A673 (cell line): ENCODE data around the gene RNF182. TPM values are rescaled to one million over a fixed set of nuclear protein-coding genes. Genes with fewer than 3 reads are reported as not detected.

Experiments
- BruUV-seq: library from RNA; stranded (reverse); fragments of 400-500 nt; replicated peaks from 2 replicates; lab custom pipeline; 2021; lab: Mats Ljungman, UMichigan
- CTCF ChIA-PET: fragments of 300-600 bp; sonication (Branson Sonifier 250); formaldehyde crosslinking; loops from one replicate; lab custom pipeline; 2022; ENCODE audit warnings: antibody characterized with exemption; lab: Charles Lee
- POLR2A ChIA-PET: fragments of 300-600 bp; sonication (Branson Sonifier 250); formaldehyde crosslinking; loops from one replicate; lab custom pipeline; 2022; ENCODE audit warnings: antibody characterized with exemption; ENCODE audit not compliant: low non-redundant PET; lab: Charles Lee
- DNase-seq: peaks from one replicate; pipeline ENCODE4 v3.0.0-alpha.2; 2015; ENCODE audit warnings: low spot score
- H3K27ac ChIP-seq: fragments of 200-600 bp; sonication (generic); 2 replicates; pipeline ENCODE4 v1.5.1; 2016; ENCODE audit warnings: mixed run types, low read depth, mild to moderate bottlenecking, mixed read lengths, antibody characterized with exemption, low read length; ENCODE audit not compliant: poor library complexity, severe bottlenecking
- H3K27me3 ChIP-seq: fragments of 200-600 bp; sonication (generic); replicated peaks from 2 replicates; pipeline ENCODE4 v1.6.1; 2017; ENCODE audit warnings: mixed run types, low read depth, mild to moderate bottlenecking, mixed read lengths, antibody characterized with exemption, low read length; ENCODE audit not compliant: insufficient read depth, poor library complexity
- H3K36me3 ChIP-seq: fragments of 200-600 bp; sonication (generic); 2 replicates; pipeline ENCODE4 v1.6.1; 2016; ENCODE audit warnings: mixed run types, mild to moderate bottlenecking, mixed read lengths, antibody characterized with exemption, low read length; ENCODE audit not compliant: insufficient read depth, poor library complexity, severe bottlenecking
- H3K4me1 ChIP-seq: fragments of 200-600 bp; sonication (generic); 2 replicates; pipeline ENCODE4 v1.6.1; 2017; ENCODE audit warnings: mixed run types, mild to moderate bottlenecking, mixed read lengths, antibody characterized with exemption, low read length; ENCODE audit not compliant: insufficient read depth, poor library complexity, severe bottlenecking
- H3K4me3 ChIP-seq: fragments of 200-600 bp; sonication (generic); 2 replicates; pipeline ENCODE4 v1.5.1; 2016; ENCODE audit warnings: low read depth, mixed run types, mild to moderate bottlenecking, mixed read lengths, low read length; ENCODE audit not compliant: poor library complexity, severe bottlenecking
- H3K9me3 ChIP-seq: fragments of 200-600 bp; sonication (generic); 2 replicates; pipeline ENCODE4 v1.6.1; 2016; ENCODE audit warnings: mixed run types, low read depth, mild to moderate bottlenecking, mixed read lengths, antibody characterized with exemption, low read length; ENCODE audit not compliant: poor library complexity, severe bottlenecking
- EZH2 ChIP-seq: fragments of 200-600 bp; sonication (generic); IDR thresholded peaks from 2 replicates; pipeline ENCODE4 v1.6.1; 2017; ENCODE audit warnings: borderline replicate concordance, low read depth, mild to moderate bottlenecking, mixed read lengths, antibody characterized with exemption, low read length; ENCODE audit not compliant: poor library complexity, severe bottlenecking
- intact Hi-C: fragments of 100-400 bp; cut with micrococcal nuclease; formaldehyde crosslinking; loops from one replicate; pipeline ENCODE4 v1.10.0; 2022; ENCODE audit not compliant: unreplicated experiment
- total RNA-seq: library from RNA; stranded (reverse); gene quantifications from 2 replicates; pipeline ENCODE4 v1.2.3, GENCODE V29; 2021
- TF ChIP-seq, protein P1 (sequence below): fragments of 300-800, 200-600 bp; sonication (generic); conservative IDR thresholded peaks from 2 replicates; pipeline ENCODE4 v1.5.1; 2017; ENCODE audit warnings: low read depth, mild to moderate bottlenecking, antibody characterized with exemption, low read length, moderate library complexity, mixed read lengths

RNF182 gene
- total RNA-seq, 1 experiment from 2014 or later: 20.8 TPM

DNA sequence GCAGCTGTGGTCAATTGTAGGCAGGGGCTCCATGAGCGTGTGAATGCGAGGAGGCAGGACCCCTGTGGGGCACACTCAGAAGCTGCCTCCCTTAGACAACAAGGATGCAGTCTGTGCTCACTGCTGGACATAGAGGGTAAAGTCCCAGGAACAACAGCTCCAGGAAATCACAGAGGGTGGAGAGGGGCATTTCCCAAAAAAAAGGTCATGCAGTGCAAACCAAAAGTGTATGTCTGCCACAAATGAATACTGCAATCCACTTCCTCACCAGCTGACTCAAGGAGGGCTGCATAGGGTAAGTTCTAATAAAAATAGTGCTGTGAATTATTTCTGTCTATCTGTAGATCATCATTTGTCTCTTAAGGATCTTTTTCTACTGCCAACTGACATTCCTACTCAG, 95.8 kb downstream of the RNF182 start:
- Histone ChIP-seq H3K4me1 (no peaks in the 10 kb centered on the region), H3K9me3 (no peaks in the 10 kb centered on the region), H3K36me3 (no peaks in the 10 kb centered on the region), H3K4me3 (no peak overlapping the region), H3K27ac (no peak overlapping the region), H3K27me3 (no peaks in the 10 kb centered on the region)
- TF ChIP-seq, protein P1, sequence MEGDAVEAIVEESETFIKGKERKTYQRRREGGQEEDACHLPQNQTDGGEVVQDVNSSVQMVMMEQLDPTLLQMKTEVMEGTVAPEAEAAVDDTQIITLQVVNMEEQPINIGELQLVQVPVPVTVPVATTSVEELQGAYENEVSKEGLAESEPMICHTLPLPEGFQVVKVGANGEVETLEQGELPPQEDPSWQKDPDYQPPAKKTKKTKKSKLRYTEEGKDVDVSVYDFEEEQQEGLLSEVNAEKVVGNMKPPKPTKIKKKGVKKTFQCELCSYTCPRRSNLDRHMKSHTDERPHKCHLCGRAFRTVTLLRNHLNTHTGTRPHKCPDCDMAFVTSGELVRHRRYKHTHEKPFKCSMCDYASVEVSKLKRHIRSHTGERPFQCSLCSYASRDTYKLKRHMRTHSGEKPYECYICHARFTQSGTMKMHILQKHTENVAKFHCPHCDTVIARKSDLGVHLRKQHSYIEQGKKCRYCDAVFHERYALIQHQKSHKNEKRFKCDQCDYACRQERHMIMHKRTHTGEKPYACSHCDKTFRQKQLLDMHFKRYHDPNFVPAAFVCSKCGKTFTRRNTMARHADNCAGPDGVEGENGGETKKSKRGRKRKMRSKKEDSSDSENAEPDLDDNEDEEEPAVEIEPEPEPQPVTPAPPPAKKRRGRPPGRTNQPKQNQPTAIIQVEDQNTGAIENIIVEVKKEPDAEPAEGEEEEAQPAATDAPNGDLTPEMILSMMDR: no peak
- no peak for TF ChIP-seq EZH2
- no peak for DNase-seq
- CTCF ChIA-PET: no interaction called here
- POLR2A ChIA-PET: no interaction called here
- BruUV-seq: no TSS peak
- intact Hi-C loops: no loop called here

- H3K27me3 ChIP-seq: no peaks in the 10 kb centered on the region
- no peak for DNase-seq
- POLR2A ChIA-PET: no interaction called here
- CTCF ChIA-PET: interaction anchor here (0.7 kb wide), 1 partner anchor 25 kb away, joined by 6 read pairs; no protein-coding TSS in a partner anchor
- intact Hi-C loops: no loop called here
- no peaks in the 10 kb centered on the region for H3K36me3 ChIP-seq
- no peaks in the 10 kb centered on the region for H3K4me1 ChIP-seq
- no peaks in the 10 kb centered on the region for H3K9me3 ChIP-seq
- H3K4me3 ChIP-seq: no peak overlapping the region
- no TSS peak for BruUV-seq
- no peak for TF ChIP-seq EZH2
- TF ChIP-seq, protein P1: no peak
- H3K27ac ChIP-seq: no peak overlapping the region
Measured at GRCh38 chr6:14021449-14021848, 96.7 kb downstream of the RNF182 start.

DNA sequence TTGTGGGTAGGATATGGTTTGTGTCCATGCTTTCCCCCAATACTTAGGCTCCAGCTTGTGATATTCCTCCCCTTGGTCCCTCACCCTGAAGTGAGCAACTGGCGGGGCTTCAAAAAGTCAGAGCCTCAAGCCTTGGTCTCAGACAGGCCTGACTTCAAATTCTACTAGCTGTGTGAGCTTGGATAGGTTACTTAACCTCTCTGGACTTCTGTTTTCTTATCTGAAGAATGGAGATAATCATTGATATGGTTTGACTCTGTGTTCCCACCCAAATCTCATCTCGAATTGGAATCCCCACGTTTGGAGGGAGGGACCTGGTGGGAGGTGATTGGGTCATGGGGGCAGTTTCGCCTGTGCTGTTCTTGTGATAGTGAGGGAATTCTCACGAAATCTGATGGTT, 97.9 kb downstream of the RNF182 start:
- H3K36me3 ChIP-seq: no peaks in the 10 kb centered on the region
- H3K4me1 ChIP-seq: no peaks in the 10 kb centered on the region
- no peaks in the 10 kb centered on the region for H3K9me3 ChIP-seq
- H3K27ac ChIP-seq: no peak overlapping the region
- no TSS peak for BruUV-seq
- TF ChIP-seq, protein P1: no peak
- TF ChIP-seq EZH2: no peak
- H3K27me3 ChIP-seq: no peaks in the 10 kb centered on the region
- CTCF ChIA-PET: interaction anchor here (0.6 kb wide), 1 partner anchor 427 kb away, joined by 3 read pairs; no protein-coding TSS in a partner anchor
- POLR2A ChIA-PET: no interaction called here
- no peak for DNase-seq
- intact Hi-C loops: no loop called here
- H3K4me3 ChIP-seq: no peak overlapping the region
